GM18499 (cell line): ENCODE results near the gene FAM111A.

ENCODE experiments used
- ATAC-seq: cut with Tn5 transposase; IDR thresholded peaks from one replicate; pipeline ENCODE4 v1.9.1; 2021; ENCODE audit warnings: moderate number of reproducible peaks; ENCODE audit not compliant: insufficient read depth, unreplicated experiment

FAM111A gene

GRCh38 chr11:59197991-59198390 lies 55.3 kb downstream of the FAM111A start:
- no peak for ATAC-seq

- no peak for ATAC-seq
Observed at GRCh38 chr11:59198726-59199125, 56.1 kb downstream of the FAM111A start.

- peak; percentile 59 for ATAC-seq
Observed at GRCh38 chr11:59199546-59200422, 57.1 kb downstream of the FAM111A start.

- no peak for ATAC-seq
Observed at GRCh38 chr11:59200423-59200746, 57.7 kb downstream of the FAM111A start.

GRCh38 chr11:59201353-59201752 lies 58.7 kb downstream of the FAM111A start:
- no peak for ATAC-seq
